BLaER1 (cell line): ENCODE results near the gene MACF1.

Experiments used
- H3K27ac ChIP-seq: shearing (Covaris generic); formaldehyde crosslinking; 2 replicates; pipeline ENCODE4 v1.8.1; 2022
- H3K27me3 ChIP-seq: shearing (Covaris generic); formaldehyde crosslinking; 2 replicates; pipeline ENCODE4 v1.8.1; 2022
- H3K36me3 ChIP-seq: shearing (Covaris generic); formaldehyde crosslinking; 2 replicates; pipeline ENCODE4 v1.8.1; 2022
- H3K4me1 ChIP-seq: shearing (Covaris generic); formaldehyde crosslinking; 2 replicates; pipeline ENCODE4 v1.8.1; 2022
- H3K4me2 ChIP-seq: shearing (Covaris generic); formaldehyde crosslinking; 2 replicates; pipeline ENCODE4 v1.8.1; 2022
- H3K4me3 ChIP-seq: shearing (Covaris generic); formaldehyde crosslinking; 2 replicates; pipeline ENCODE4 v1.8.1; 2022
- H3K9ac ChIP-seq: shearing (Covaris generic); formaldehyde crosslinking; 2 replicates; pipeline ENCODE4 v1.8.1; 2022
- H3K9me3 ChIP-seq: shearing (Covaris generic); formaldehyde crosslinking; 2 replicates; pipeline ENCODE4 v1.8.1; 2022
- H4K20me1 ChIP-seq: shearing (Covaris generic); formaldehyde crosslinking; 2 replicates; pipeline ENCODE4 v1.8.1; 2022
- Cebpa-rat ChIP-seq: shearing (Covaris generic); IDR thresholded peaks from 2 replicates; pipeline ENCODE4 v1.8.1; 2022

MACF1 gene

DNA sequence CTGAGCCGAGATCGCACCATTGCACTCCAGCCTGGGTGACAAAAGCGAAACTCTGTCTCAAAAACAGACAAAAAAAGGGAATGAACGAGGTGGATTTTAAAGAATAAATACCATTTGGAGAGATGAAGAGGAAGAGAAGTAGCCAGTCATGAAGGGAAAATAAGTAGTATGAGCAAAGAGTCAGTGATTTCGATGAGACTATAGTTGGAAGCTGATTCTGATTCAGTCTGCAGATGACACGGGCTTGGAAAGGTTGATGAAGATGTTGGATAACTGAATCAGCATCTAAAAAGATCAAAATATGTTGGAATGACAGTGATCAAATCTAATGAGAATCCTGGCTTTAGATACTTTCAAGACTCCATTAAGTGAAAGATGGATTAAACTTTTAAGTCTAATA is 23.8 kb downstream of the MACF1 start:
- H4K20me1 ChIP-seq = peaks cover 82% of the 10 kb centered on the region
- peaks cover 2% of the 10 kb centered on the region for H3K9me3 ChIP-seq
- peaks cover 51% of the 10 kb centered on the region for H3K36me3 ChIP-seq
- no peaks in the 10 kb centered on the region for H3K27me3 ChIP-seq
- H3K4me2 ChIP-seq = no peak overlapping the region
- no peak overlapping the region for H3K27ac ChIP-seq
- H3K4me3 ChIP-seq = no peak overlapping the region
- H3K9ac ChIP-seq = no peak overlapping the region
- peaks cover 33% of the 10 kb centered on the region for H3K4me1 ChIP-seq
- no peak for TF ChIP-seq Cebpa-rat

DNA sequence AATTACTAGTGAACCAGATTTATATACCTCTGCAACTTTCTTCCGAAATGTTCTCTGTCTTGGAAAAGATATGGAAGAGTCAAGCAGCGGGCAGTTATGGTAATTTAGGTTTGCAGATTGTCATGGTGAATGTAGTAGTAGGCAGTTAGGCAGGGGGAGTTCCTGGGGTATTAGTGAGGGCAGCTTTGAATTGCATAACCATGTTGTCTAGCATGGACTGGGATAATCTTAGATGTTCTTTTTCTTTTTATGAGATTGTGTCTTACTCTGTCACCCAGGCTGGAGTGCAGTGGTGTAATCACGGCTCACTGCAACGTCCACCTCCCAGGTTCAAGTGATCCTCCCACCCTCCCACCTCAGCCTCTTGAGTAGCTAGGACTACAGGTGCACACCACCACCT is 25.0 kb downstream of the MACF1 start:
- Histone ChIP-seq H3K4me2 (peak overlapping the region; percentile 50), H3K4me1 (peaks cover 23% of the 10 kb centered on the region), H3K36me3 (peaks cover 46% of the 10 kb centered on the region), H4K20me1 (peaks cover 70% of the 10 kb centered on the region), H3K9me3 (peaks cover 5% of the 10 kb centered on the region), H3K9ac (no peak overlapping the region), H3K4me3 (no peak overlapping the region), H3K27me3 (no peaks in the 10 kb centered on the region), H3K27ac (no peak overlapping the region)
- TF ChIP-seq Cebpa-rat = no peak

- no peak overlapping the region for H3K4me3 ChIP-seq
- peaks cover 64% of the 10 kb centered on the region for H4K20me1 ChIP-seq
- H3K27ac ChIP-seq = peak overlapping the region; percentile 46
- H3K9me3 ChIP-seq = peaks cover 9% of the 10 kb centered on the region
- TF ChIP-seq Cebpa-rat = no peak
- peaks cover 47% of the 10 kb centered on the region for H3K36me3 ChIP-seq
- peak overlapping the region; percentile 50 for H3K4me2 ChIP-seq
- H3K9ac ChIP-seq = peak overlapping the region; percentile 26; the same call in 1 of the 2 replicates
- no peaks in the 10 kb centered on the region for H3K27me3 ChIP-seq
- H3K4me1 ChIP-seq = peaks cover 20% of the 10 kb centered on the region
These were observed 26.0 kb downstream of the MACF1 start for GRCh38 chr1:39230261-39231190.

GRCh38 chr1:39236971-39237370 is 32.5 kb downstream of the MACF1 start:
- Histone ChIP-seq H3K4me3 (no peak overlapping the region), H3K9me3 (peaks cover 9% of the 10 kb centered on the region), H3K9ac (no peak overlapping the region), H3K27me3 (no peaks in the 10 kb centered on the region), H4K20me1 (peaks cover 51% of the 10 kb centered on the region), H3K36me3 (peaks cover 80% of the 10 kb centered on the region), H3K4me1 (peaks cover 8% of the 10 kb centered on the region), H3K4me2 (no peak overlapping the region), H3K27ac (no peak overlapping the region)
- TF ChIP-seq Cebpa-rat = no peak

DNA sequence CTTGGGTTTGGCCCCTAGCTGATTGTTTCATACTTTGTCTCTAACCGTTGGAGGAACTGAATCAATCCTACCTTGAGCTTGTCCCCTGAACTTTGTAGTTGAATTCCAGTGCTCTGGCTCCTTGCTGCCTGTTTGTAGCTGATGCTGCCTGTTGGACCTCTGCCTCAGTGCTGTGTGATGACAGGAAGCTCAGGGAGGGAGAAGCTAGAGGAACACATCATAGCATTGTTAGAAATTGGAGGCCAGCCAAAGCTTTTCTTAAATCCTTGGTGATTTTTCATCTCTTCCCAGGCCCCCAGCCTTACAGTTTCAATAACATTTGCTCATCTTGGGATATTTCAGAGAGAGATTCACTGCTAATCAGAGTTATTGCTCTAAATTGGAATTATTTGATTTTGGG is 34.0 kb downstream of the MACF1 start:
- H3K27ac ChIP-seq = no peak overlapping the region
- no peak for TF ChIP-seq Cebpa-rat

DNA sequence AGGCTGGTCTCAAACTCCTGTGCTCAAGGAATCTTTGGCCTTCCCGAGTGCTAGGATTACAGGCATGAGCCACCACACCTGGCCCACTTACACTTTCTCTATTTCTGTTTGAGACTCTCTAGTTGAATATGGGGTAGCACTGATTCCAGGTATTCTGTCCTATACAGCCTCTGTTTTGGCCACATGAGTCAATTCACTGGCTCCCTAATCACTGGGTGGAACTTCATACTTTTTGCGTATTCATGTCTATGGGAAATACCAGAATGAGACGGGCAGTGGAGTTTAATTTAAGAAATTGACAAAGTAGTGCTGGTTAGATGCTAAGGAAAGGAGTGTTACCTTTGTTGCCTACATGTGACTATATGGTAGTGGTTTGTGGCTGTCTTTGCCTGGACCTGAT is 35.5 kb downstream of the MACF1 start:
- H3K36me3 ChIP-seq = peaks cover 92% of the 10 kb centered on the region
- H3K27ac ChIP-seq = no peak overlapping the region
- 0 out of 2 replicates have a peak, but pooled peaks cover 4% of the 10 kb centered on the region for H3K9me3 ChIP-seq
- no peak for TF ChIP-seq Cebpa-rat
- no peak overlapping the region for H3K4me3 ChIP-seq
- peaks cover 8% of the 10 kb centered on the region for H3K4me1 ChIP-seq
- H3K9ac ChIP-seq = no peak overlapping the region
- H4K20me1 ChIP-seq = peaks cover 80% of the 10 kb centered on the region
- H3K4me2 ChIP-seq = no peak overlapping the region
- no peaks in the 10 kb centered on the region for H3K27me3 ChIP-seq

More for the DNA sequence above, 34.0 kb downstream of the MACF1 start:
- no peak overlapping the region for H3K9ac ChIP-seq
- no peaks in the 10 kb centered on the region for H3K27me3 ChIP-seq
- H3K4me2 ChIP-seq = no peak overlapping the region
- peaks cover 5% of the 10 kb centered on the region for H3K9me3 ChIP-seq
- no peak overlapping the region for H3K4me3 ChIP-seq
- peaks cover 66% of the 10 kb centered on the region for H4K20me1 ChIP-seq
- H3K36me3 ChIP-seq = peaks cover 80% of the 10 kb centered on the region
- H3K4me1 ChIP-seq = peaks cover 8% of the 10 kb centered on the region

- H3K36me3 ChIP-seq = peaks cover 88% of the 10 kb centered on the region
- no peak overlapping the region for H3K27ac ChIP-seq
- H3K4me2 ChIP-seq = no peak overlapping the region
- TF ChIP-seq Cebpa-rat = no peak
- no peaks in the 10 kb centered on the region for H3K9me3 ChIP-seq
- H3K9ac ChIP-seq = no peak overlapping the region
- H3K4me3 ChIP-seq = no peak overlapping the region
- H4K20me1 ChIP-seq = peaks cover 84% of the 10 kb centered on the region
- no peaks in the 10 kb centered on the region for H3K27me3 ChIP-seq
- peaks cover 2% of the 10 kb centered on the region for H3K4me1 ChIP-seq
These were observed 38.8 kb downstream of the MACF1 start for GRCh38 chr1:39243302-39243701.

GRCh38 chr1:39250460-39251240 is 46.2 kb downstream of the MACF1 start:
- peaks cover 49% of the 10 kb centered on the region for H4K20me1 ChIP-seq
- no peaks in the 10 kb centered on the region for H3K27me3 ChIP-seq
- H3K4me1 ChIP-seq = no peaks in the 10 kb centered on the region
- no peak overlapping the region for H3K4me3 ChIP-seq
- H3K4me2 ChIP-seq = no peak overlapping the region
- no peak overlapping the region for H3K27ac ChIP-seq
- no peaks in the 10 kb centered on the region for H3K9me3 ChIP-seq
- no peak for TF ChIP-seq Cebpa-rat
- no peak overlapping the region for H3K9ac ChIP-seq
- H3K36me3 ChIP-seq = peaks cover 91% of the 10 kb centered on the region

- H3K9ac ChIP-seq = no peak overlapping the region
- no peak overlapping the region for H3K27ac ChIP-seq
- no peak for TF ChIP-seq Cebpa-rat
- no peak overlapping the region for H3K4me2 ChIP-seq
- no peaks in the 10 kb centered on the region for H3K9me3 ChIP-seq
- peaks cover 99% of the 10 kb centered on the region for H3K36me3 ChIP-seq
- peaks cover 22% of the 10 kb centered on the region; the same call in 1 of the 2 replicates for H4K20me1 ChIP-seq
- no peak overlapping the region for H3K4me3 ChIP-seq
- H3K27me3 ChIP-seq = no peaks in the 10 kb centered on the region
- peaks cover 10% of the 10 kb centered on the region for H3K4me1 ChIP-seq
These were observed 50.7 kb downstream of the MACF1 start for GRCh38 chr1:39255222-39255621.
